A549 treated with DMSO at 1 μM for 4 hours (cell line): ENCODE measurements around the gene NLRC5. TPM values are rescaled to one million over a fixed set of nuclear protein-coding genes. Genes with fewer than 3 reads are reported as not detected.

Experiments
- total RNA-seq: library from RNA; stranded (reverse); fragments of 200-300 nt; extraction: Qiagen RNA extraction; gene quantifications from 5 replicates; pipeline ENCODE4 v1.2.3, GENCODE V29; 2022; ENCODE audit warnings: low read depth

The NLRC5 gene, protein sequence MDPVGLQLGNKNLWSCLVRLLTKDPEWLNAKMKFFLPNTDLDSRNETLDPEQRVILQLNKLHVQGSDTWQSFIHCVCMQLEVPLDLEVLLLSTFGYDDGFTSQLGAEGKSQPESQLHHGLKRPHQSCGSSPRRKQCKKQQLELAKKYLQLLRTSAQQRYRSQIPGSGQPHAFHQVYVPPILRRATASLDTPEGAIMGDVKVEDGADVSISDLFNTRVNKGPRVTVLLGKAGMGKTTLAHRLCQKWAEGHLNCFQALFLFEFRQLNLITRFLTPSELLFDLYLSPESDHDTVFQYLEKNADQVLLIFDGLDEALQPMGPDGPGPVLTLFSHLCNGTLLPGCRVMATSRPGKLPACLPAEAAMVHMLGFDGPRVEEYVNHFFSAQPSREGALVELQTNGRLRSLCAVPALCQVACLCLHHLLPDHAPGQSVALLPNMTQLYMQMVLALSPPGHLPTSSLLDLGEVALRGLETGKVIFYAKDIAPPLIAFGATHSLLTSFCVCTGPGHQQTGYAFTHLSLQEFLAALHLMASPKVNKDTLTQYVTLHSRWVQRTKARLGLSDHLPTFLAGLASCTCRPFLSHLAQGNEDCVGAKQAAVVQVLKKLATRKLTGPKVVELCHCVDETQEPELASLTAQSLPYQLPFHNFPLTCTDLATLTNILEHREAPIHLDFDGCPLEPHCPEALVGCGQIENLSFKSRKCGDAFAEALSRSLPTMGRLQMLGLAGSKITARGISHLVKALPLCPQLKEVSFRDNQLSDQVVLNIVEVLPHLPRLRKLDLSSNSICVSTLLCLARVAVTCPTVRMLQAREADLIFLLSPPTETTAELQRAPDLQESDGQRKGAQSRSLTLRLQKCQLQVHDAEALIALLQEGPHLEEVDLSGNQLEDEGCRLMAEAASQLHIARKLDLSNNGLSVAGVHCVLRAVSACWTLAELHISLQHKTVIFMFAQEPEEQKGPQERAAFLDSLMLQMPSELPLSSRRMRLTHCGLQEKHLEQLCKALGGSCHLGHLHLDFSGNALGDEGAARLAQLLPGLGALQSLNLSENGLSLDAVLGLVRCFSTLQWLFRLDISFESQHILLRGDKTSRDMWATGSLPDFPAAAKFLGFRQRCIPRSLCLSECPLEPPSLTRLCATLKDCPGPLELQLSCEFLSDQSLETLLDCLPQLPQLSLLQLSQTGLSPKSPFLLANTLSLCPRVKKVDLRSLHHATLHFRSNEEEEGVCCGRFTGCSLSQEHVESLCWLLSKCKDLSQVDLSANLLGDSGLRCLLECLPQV (N-terminal part only)
- total RNA-seq = 4.3 to 5.7 TPM (median 5.3 TPM) in 5 replicates

DNA sequence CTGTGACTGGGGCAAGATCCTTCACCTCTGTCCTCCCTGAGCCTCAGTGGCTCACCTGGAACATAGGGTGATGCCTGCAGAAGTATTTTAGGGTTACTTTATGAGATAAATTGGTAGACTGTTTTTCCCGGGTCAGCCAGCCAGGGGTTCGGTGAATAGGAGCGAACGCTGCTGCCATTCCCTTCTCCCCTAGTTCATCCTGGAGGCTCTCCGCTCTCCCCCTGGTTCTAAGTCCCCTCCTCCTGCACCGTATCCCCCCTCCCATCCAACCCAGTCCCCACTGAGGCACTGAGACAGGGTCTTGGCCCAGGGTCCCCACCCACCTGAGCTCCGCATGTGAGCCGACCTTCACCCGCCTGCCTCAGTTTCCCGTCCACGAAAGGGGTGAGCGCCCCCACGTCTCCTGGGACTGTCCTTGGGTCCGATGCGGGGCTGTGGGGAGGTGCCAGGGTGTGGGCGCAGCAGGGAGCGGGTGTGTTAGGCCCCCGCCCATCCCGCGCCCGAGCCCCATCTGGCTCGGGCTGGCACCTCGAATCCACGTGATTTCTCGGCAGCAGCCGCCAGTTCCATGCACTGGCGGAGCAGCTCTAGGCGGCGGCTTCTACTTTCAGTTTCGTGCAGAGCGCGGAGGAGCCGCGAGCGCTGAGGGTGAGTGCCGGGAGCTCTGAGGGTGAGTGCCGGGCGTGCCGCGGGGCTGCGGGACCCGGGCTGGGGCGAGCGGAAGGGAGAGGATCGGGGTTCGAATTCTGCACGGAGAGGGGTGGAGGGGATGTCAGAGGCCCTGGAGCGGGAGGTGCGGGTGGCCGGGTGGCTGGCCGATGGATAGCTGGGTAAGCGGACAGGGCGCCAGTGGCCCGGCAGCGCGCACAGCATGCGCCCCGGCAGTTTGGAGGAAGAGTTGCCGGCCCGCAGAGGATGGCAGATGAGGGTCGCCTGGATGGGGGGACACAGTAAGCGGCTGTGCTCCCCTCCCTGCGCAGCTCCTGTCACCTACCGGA is at the start of gene NLRC5:
Gene NLRC5 (plus strand): TSS at position 610 of the 998 bp plus-strand sequence. CDS start 31,156 bp downstream, outside the sequence.

DNA sequence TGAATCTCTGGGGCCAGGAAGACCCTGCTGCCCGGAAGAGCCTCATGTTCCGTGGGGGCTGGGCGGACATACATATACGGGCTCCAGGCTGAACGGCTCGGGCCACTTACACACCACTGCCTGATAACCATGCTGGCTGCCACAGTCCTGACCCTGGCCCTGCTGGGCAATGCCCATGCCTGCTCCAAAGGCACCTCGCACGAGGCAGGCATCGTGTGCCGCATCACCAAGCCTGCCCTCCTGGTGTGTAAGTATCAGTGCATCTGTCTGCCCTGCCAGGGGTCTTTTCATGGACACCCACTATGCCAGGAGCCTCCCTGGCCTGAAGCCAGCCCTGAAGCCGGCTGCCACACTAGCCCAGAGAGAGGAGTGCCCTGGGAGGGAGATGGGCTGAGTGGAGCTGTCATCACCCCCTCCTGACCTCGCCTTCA is 27.5 kb upstream of the NLRC5 start, which contains the start of gene CETP:
Gene CETP (plus strand): TSS at position 100 of the 431 bp plus-strand sequence. CDS start 30 bp downstream, at position 130.

DNA sequence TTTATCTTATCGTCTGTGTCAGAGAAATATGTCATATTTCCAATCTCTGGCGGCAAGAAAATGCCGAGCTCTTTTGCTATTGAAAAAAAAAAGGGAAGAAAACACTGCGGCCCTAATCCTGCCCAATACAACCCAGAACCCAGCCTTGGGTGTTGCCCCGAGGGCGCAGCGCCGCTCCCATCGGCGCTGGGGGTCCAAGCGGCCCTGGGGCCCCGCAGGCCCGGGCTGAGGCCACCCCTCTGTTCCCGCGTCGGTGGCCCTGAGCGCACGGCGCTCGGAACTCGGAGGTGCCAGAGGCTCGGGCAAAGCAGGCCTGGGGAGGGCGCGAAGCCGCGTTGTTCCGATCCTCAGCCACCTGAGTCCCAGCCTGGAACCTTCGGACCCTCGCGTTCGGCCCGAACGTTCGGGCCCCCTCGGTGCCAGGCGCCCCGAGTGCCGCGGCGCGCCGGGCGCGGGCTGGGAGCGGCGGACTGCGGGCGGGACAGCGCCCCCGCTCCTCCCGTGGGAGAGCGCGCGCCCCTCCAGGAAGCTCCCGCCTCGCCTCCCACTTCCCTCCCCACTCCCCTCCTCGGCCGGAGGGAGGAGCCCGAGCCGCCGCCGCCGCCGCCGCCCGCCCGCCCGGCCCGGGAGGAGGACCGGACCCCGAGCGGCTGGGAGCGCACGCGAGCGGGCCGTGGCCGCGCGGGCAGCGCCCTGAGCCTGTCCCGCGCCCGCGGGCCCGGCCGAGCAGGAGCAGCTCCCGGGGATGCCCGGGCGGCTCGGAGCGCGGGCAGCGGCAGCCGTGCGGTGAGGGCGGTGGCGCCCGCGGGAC is 102.8 kb downstream of the NLRC5 start, which contains the start of gene CPNE2:
Gene CPNE2 (plus strand): TSS at position 609 of the 811 bp plus-strand sequence. CDS start 18,160 bp downstream, outside the sequence.

Other genes starting within 250 kb of the NLRC5 start
- 0.02 TPM in 2 of 5 replicates, not detected in the others for gene SLC12A3, start 124.3 kb upstream of the NLRC5 start, total RNA-seq
- 88.7 to 92.3 TPM (median 89.3 TPM) in 5 replicates for gene HERPUD1, start 57.4 kb upstream of the NLRC5 start, total RNA-seq
- gene CETP, start 27.6 kb upstream of the NLRC5 start, total RNA-seq = not detected in 5 replicates
- 39.3 to 49.2 TPM (median 42.1 TPM) in 5 replicates for gene CPNE2, start 103.0 kb downstream of the NLRC5 start, total RNA-seq
- gene PSME3IP1, start 196.5 kb downstream of the NLRC5 start, total RNA-seq = 86.7 to 100 TPM (median 92.5 TPM) in 5 replicates
- 26.4 to 32.0 TPM (median 28.1 TPM) in 5 replicates for gene RSPRY1, start 196.8 kb downstream of the NLRC5 start, total RNA-seq